Hepatic stellate cell (primary cell): Measurements from ENCODE around the gene STAM.
"Not testable (repeated sequence)": the region's sequence is repeated elsewhere in the genome, so short reads cannot be mapped to it uniquely, and the experiment has no call there.

Experiments
- DNase-seq: peaks from one replicate; pipeline ENCODE4 v3.0.0; 2011; ENCODE audit warnings: low spot score

The STAM gene

GRCh38 chr10:17676919-17677318 lies 33.0 kb downstream of the STAM start:
- DNase-seq: no peak

GRCh38 chr10:17682236-17682946 lies 38.4 kb downstream of the STAM start:
- no peak for DNase-seq

DNA sequence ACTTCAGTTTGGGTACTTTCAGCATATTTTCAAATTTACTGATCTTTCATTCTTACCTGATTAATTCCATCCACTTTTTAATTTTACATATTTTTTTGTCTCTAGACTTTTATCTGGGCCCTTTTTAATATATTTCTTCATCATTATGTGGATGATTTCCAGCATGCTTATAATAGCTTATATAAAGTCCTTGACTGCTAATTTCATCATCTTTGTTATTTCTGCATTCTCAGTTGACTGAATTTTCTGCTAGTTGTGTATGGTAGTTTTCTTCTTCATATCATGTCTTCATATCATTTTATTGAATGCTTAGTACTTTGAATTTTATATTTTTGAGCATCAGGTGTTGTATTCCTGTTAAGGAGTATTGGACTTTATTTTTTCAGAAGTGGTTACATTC lies 39.6 kb downstream of the STAM start:
- DNase-seq: no peak

DNA sequence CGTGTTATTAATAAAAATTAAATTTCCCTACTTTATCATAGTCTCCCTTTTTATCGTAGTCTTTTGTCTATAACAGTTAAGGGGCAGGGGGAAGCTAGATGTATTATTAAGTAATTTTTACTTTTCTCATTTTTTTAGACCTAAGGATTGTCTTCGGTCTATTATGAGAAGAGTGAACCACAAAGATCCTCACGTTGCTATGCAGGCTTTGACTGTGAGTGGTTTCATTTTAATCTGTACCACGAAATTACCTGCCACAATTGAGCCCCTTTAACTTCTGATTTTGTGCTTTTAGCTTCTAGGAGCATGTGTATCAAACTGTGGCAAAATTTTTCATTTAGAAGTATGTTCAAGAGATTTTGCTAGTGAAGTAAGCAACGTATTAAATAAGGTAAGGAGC lies 40.6 kb downstream of the STAM start:
- DNase-seq: no peak

GRCh38 chr10:17685233-17685840 lies 41.4 kb downstream of the STAM start:
- no peak for DNase-seq

DNA sequence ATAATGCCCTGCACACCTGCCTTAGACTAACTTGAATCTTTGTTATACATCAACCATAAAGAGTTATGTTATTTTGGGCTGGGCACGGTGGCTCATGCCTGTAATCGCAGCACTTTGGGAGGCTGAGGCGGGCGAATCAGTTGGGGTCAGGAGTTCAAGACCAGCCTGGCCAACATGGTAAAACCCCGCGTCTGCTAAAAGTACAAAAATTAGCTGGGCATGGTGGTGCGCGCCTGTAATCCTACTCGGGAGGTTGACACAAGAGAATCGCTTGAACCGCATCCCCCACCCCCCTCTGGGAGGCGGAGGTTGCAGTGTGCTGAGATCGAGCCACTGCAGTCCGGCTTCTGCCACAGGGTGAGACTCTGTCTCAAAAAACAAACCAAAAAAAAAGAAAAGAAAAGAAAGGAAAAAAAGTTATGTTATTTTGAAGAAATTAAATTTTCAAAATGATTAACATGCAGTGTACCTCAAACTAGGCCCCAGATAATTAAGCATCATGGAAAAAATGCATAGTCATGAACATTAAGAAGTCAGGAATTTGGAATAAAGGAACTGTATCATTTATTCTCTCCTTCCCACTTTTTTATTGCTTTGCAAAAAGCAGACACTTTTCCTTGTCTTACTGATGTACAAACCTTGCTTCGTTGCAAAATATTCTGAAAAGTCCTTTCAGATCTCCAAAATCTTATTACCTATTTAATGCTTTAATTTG lies 43.3 kb downstream of the STAM start:
- DNase-seq: no peak

DNA sequence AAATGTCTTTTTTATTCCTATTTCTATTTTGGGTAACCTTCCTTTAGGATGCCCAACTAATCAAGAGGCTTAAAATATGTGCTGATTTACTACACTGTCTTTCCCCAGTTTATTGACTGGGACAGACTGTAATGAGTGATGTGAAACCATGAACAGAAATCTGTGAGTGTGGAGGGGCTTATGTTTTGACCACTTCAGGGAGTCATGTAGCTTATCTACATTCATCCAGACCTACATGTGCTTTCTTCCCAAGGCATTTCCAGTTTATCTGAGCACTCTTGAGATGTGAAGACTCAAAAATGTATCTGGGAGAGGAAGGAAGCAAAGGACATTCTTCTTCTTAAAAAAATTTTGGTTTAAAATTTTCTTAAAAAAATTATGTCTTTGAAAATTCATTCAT lies 45.2 kb downstream of the STAM start:
- no peak for DNase-seq

- no peak for DNase-seq
Measured at GRCh38 chr10:17693009-17693408, 49.1 kb downstream of the STAM start.

GRCh38 chr10:17698696-17699095 lies 54.7 kb downstream of the STAM start:
- DNase-seq: no peak

- no peak for DNase-seq
Measured at GRCh38 chr10:17701301-17701700, 57.4 kb downstream of the STAM start.

- DNase-seq: no peak
Measured at GRCh38 chr10:17703706-17704105, 59.8 kb downstream of the STAM start.

- DNase-seq: no peak
Measured at GRCh38 chr10:17708821-17709220, 64.9 kb downstream of the STAM start.

DNA sequence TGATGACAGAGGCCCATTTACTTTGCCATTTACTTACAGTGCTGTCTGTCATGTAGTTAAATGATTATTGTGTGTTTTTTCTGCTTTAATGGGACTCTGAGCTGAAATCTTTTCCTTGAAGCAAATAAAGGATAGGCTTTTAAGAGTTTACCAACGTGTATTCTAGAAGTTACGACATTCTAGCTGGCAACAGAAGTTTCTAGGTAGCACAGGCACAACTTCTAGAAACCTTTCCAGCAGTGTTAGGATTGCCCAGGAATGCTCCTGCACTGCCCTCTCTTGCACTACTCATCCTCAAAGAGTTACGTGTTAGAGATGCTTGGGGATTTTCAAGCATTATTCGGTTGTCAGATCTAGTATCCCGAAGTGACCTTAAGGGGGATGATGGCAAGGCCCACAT lies 65.5 kb downstream of the STAM start:
- DNase-seq: no peak

GRCh38 chr10:17710181-17710580 lies 66.2 kb downstream of the STAM start:
- no peak for DNase-seq

DNA sequence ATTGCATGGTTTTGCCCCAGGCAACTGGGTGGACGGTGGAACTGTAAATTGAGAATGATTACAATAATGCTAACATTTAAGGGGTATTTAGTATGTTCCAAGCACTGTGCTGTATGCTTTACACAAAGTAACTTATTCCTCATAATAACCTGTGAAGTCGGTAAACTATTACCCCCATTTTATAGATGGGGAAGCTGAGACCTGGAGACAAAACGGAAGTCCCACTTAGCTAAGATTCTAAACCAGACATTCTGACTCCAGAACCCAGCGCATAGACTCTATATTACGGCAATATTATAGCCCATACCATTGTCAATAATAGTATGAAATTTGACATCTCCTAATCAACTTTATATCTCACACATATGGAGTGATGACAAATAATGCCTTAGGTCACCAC lies 68.1 kb downstream of the STAM start:
- no peak for DNase-seq

DNA sequence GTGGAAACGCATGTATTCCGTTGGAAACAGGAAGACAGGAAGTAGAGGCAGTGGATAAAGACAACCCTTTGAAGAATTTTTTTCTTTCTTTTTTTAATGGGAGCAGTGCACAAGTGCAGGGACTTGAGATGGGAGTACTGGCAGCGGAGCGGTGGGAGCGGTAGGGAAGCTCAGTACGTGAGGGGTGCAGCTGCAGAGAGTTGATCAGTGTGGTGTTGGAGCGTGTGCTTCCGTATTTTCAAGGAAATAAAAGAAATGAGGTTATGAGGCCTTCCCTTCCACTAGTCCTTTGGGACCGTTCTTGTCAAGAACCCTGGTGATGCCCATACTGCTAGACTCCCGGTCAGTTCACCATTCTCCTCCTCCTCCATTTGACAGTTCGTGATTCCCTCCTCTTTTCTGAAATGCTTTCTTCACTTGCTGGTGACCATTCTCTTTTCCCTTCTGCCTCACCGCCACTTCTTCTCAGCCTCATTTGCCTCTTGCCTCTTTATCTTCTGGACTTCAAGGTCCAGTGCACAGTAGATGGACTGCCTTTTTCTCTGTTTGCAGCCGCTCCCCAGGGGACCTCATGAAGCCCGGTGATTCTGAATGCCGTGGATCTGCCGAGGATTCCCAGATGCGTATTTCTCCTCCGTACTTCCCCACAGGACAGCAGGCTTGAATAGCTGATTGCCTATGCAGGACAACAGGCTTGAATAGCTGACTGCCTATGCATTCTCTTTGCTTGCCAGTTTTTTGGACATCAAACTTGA lies 68.9 kb downstream of the STAM start:
- DNase-seq: no peak

DNA sequence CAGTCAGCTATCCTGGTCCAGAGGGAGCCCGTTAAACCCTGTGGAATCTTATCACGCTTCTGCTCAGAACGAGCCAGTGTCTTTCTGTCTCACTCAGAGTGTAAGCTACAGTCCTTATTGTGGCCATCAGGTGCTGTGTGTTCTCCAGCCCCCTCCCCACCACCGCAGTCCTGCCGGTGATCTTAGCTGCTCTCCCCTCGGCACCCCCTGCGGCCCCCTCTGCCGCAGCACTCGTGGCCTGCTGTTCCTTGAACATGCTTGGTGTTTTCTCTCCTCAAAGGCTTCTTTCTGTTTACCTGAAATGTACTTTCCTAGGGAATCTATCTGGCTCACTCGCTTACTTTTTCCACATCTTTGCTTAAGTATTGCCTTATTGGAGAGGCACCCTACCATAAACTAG lies 69.8 kb downstream of the STAM start:
- DNase-seq: no peak

- DNase-seq: no peak
Measured at GRCh38 chr10:17716161-17716560, 72.2 kb downstream of the STAM start.

DNA sequence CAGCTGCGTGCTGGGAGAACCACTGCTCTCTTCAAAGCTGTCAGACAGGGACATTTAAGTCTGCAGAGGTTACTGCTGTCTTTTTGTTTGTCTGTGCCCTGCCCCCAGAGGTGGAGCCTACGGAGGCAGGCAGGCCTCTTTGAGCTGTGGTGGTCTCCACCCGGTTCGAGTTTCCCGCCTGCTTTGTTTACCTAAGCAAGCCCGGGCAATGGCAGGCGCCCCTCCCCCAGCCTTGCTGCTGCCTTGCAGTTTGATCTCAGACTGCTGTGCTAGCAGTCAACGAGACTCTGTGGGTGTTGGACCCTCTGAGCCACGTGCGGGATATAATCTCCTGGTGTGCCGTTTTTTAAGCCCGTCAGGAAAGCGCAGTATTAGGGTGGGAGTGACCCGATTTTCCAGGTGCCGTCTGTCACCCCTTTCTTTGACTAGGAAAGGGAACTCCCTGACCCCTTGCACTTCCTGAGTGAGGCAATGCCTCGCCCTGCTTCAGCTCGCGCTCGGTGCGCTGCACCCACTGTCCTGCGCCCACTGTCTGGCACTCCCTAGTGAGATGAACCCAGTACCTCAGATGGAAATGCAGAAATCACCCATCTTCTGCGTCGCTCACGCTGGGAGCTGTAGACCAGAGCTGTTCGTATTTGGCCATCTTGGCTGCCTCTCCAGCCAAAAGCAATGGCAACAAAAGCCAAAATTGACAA lies 78.5 kb downstream of the STAM start:
- not testable (repeated sequence) for DNase-seq

DNA sequence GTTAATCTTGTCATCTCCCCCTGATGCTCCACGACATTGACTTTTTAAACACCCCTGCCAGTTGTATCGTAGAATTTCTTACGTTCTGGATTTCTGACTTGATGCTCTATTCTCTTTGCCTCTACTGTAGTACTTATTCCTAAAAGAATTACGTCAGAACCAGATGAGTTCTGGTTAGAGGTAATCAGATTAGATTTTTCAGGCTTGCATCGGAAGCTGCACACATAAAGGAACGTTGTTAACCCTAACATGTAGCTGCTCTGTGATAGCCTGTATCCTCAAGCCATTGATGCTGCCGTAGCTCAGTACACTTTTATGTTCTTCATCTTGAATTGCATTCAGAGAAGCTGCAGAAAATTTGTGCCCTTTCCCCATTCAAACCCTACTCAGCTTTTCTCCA lies 81.8 kb downstream of the STAM start:
- DNase-seq: no peak

- DNase-seq: no peak
Measured at GRCh38 chr10:17729630-17730029, 85.7 kb downstream of the STAM start.

- DNase-seq: no peak
Measured at GRCh38 chr10:17730667-17731066, 86.7 kb downstream of the STAM start.
